ENCODE data around the gene CTNNB1.

CTNNB1 gene

GRCh38 chr3:41176596-41176995, 22.7 kb upstream of the CTNNB1 start:
- peaks cover 25% of the 10 kb centered on the region for H3K79me1 ChIP-seq (ENCODE audit: low read length)
- no peak overlapping the region for H3K14ac ChIP-seq (ENCODE audit: low read length)
- H3K27ac ChIP-seq (ENCODE audit: low read depth, low read length): peak overlapping the region; percentile 88
- peaks cover 2% of the 10 kb centered on the region for H3K79me2 ChIP-seq (ENCODE audit: control insufficient read depth, insufficient read depth, low read length, poor library complexity)
- no peak for DNase-seq
- H4K8ac ChIP-seq (ENCODE audit: low read depth, low read length): no peak overlapping the region
- H2BK120ac ChIP-seq (ENCODE audit: insufficient read depth, low read length, poor library complexity): no peak overlapping the region
- H3K23ac ChIP-seq (ENCODE audit: low read length): no peak overlapping the region
- H3K4me2 ChIP-seq (ENCODE audit: low read length): peak overlapping the region; percentile 29
- H2BK5ac ChIP-seq (ENCODE audit: low read depth, low read length, poor library complexity): peak overlapping the region; percentile 78
- no peak overlapping the region for H2AFZ ChIP-seq (ENCODE audit: insufficient read depth, low read length, poor library complexity)
- no peak overlapping the region for H2AK5ac ChIP-seq (ENCODE audit: low read length)
- H4K12ac ChIP-seq (ENCODE audit: low read depth, low read length): peak overlapping the region; percentile 32
- no peak overlapping the region for H3K4ac ChIP-seq (ENCODE audit: low read depth, low read length)
- H2BK12ac ChIP-seq (ENCODE audit: low read length): peak overlapping the region; percentile 42
- H3K36me3 ChIP-seq (ENCODE audit: control insufficient read depth in 1 of 2, insufficient read depth in 2 of 2, low read length in 2 of 2): no peaks in the 10 kb centered on the region
- H3K9ac ChIP-seq (ENCODE audit: low read length): no peak overlapping the region
- no CpG with 5 or more reads among the region's 3 CpGs for WGBS (ENCODE audit: extremely low coverage, insufficient coverage, insufficient read length)
- no peak overlapping the region for H3K4me3 ChIP-seq (ENCODE audit: low read depth, low read length)
- H3K9me3 ChIP-seq (ENCODE audit: insufficient read depth, low read depth, low read length): no peaks in the 10 kb centered on the region
- H3K4me1 ChIP-seq (ENCODE audit: control insufficient read depth in 1 of 2, insufficient read depth in 2 of 2, low read length in 2 of 2): peaks cover 21 to 37% of the 10 kb centered on the region in 2 experiments
- no peak overlapping the region for H3K18ac ChIP-seq (ENCODE audit: low read length)
- H4K91ac ChIP-seq (ENCODE audit: low read depth, low read length): peak overlapping the region; percentile 54
- H3K27me3 ChIP-seq (ENCODE audit: insufficient read depth, low read length): no peaks in the 10 kb centered on the region

DNA sequence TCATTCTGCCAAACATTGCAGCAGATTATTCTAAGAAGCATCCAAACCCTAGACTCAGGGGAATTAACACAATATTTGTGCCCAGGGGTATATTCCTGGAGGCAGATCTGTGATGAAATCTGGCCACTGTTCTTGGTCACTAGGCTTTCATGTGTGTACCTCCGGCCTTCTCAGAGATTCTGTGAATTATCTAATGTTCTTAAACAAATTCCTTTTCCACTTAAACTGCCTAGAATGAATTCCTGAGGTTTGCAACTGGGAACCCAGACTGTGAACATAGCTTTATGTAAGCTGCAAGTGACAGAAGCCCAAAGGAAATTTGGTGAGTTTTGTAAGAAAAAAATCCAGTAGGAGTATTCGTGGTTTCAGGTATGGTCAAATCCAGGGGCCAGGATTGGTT, 20.7 kb upstream of the CTNNB1 start:
- Histone ChIP-seq H3K36me3 (ENCODE audit: control insufficient read depth in 1 of 2, insufficient read depth in 2 of 2, low read length in 2 of 2) (no peaks in the 10 kb centered on the region), H2BK12ac (ENCODE audit: low read length) (peak overlapping the region; percentile 74), H3K9me3 (ENCODE audit: insufficient read depth, low read depth, low read length) (no peaks in the 10 kb centered on the region), H3K79me2 (ENCODE audit: control insufficient read depth, insufficient read depth, low read length, poor library complexity) (peaks cover 4% of the 10 kb centered on the region), H3K4ac (ENCODE audit: low read depth, low read length) (no peak overlapping the region), H2AFZ (ENCODE audit: insufficient read depth, low read length, poor library complexity) (no peak overlapping the region), H3K14ac (ENCODE audit: low read length) (no peak overlapping the region), H2BK120ac (ENCODE audit: insufficient read depth, low read length, poor library complexity) (no peak overlapping the region), H2BK5ac (ENCODE audit: low read depth, low read length, poor library complexity) (no peak overlapping the region), H3K4me3 (ENCODE audit: low read depth, low read length) (no peak overlapping the region), H3K79me1 (ENCODE audit: low read length) (peaks cover 34% of the 10 kb centered on the region), H4K8ac (ENCODE audit: low read depth, low read length) (no peak overlapping the region), H3K23ac (ENCODE audit: low read length) (no peak overlapping the region), H3K27me3 (ENCODE audit: insufficient read depth, low read length) (no peaks in the 10 kb centered on the region), H3K4me2 (ENCODE audit: low read length) (no peak overlapping the region), H3K4me1 (ENCODE audit: control insufficient read depth in 1 of 2, insufficient read depth in 2 of 2, low read length in 2 of 2) (peaks cover 33 to 46% of the 10 kb centered on the region in 2 experiments), H4K91ac (ENCODE audit: low read depth, low read length) (peak overlapping the region; percentile 28), H2AK5ac (ENCODE audit: low read length) (no peak overlapping the region), H4K12ac (ENCODE audit: low read depth, low read length) (no peak overlapping the region), H3K27ac (ENCODE audit: low read depth, low read length) (no peak overlapping the region), H3K9ac (ENCODE audit: low read length) (no peak overlapping the region), H3K18ac (ENCODE audit: low read length) (no peak overlapping the region)
- WGBS (ENCODE audit: extremely low coverage, insufficient coverage, insufficient read length): no CpG with 5 or more reads among the region's 2 CpGs
- DNase-seq: no peak

- Histone ChIP-seq H3K79me2 (ENCODE audit: control insufficient read depth, insufficient read depth, low read length, poor library complexity) (peaks cover 2% of the 10 kb centered on the region), H2AFZ (ENCODE audit: insufficient read depth, low read length, poor library complexity) (no peak overlapping the region), H2BK120ac (ENCODE audit: insufficient read depth, low read length, poor library complexity) (no peak overlapping the region), H2AK5ac (ENCODE audit: low read length) (no peak overlapping the region), H4K91ac (ENCODE audit: low read depth, low read length) (no peak overlapping the region), H3K9me3 (ENCODE audit: insufficient read depth, low read depth, low read length) (no peaks in the 10 kb centered on the region), H3K4me3 (ENCODE audit: low read depth, low read length) (no peak overlapping the region), H2BK12ac (ENCODE audit: low read length) (peak overlapping the region; percentile 63), H3K23ac (ENCODE audit: low read length) (no peak overlapping the region), H2BK5ac (ENCODE audit: low read depth, low read length, poor library complexity) (no peak overlapping the region), H3K14ac (ENCODE audit: low read length) (no peak overlapping the region), H3K79me1 (ENCODE audit: low read length) (peaks cover 29% of the 10 kb centered on the region), H3K36me3 (ENCODE audit: control insufficient read depth in 1 of 2, insufficient read depth in 2 of 2, low read length in 2 of 2) (no peaks in the 10 kb centered on the region), H3K18ac (ENCODE audit: low read length) (no peak overlapping the region), H3K4ac (ENCODE audit: low read depth, low read length) (no peak overlapping the region), H3K9ac (ENCODE audit: low read length) (no peak overlapping the region), H4K12ac (ENCODE audit: low read depth, low read length) (no peak overlapping the region), H3K4me2 (ENCODE audit: low read length) (no peak overlapping the region), H3K4me1 (ENCODE audit: control insufficient read depth in 1 of 2, insufficient read depth in 2 of 2, low read length in 2 of 2) (peaks cover 26 to 32% of the 10 kb centered on the region in 2 experiments), H4K8ac (ENCODE audit: low read depth, low read length) (no peak overlapping the region), H3K27ac (ENCODE audit: low read depth, low read length) (no peak overlapping the region), H3K27me3 (ENCODE audit: insufficient read depth, low read length) (no peaks in the 10 kb centered on the region)
- no CpG with 5 or more reads among the region's 2 CpGs for WGBS (ENCODE audit: extremely low coverage, insufficient coverage, insufficient read length)
- no peak for DNase-seq
These were observed 18.9 kb upstream of the CTNNB1 start for GRCh38 chr3:41180396-41180795.

DNA sequence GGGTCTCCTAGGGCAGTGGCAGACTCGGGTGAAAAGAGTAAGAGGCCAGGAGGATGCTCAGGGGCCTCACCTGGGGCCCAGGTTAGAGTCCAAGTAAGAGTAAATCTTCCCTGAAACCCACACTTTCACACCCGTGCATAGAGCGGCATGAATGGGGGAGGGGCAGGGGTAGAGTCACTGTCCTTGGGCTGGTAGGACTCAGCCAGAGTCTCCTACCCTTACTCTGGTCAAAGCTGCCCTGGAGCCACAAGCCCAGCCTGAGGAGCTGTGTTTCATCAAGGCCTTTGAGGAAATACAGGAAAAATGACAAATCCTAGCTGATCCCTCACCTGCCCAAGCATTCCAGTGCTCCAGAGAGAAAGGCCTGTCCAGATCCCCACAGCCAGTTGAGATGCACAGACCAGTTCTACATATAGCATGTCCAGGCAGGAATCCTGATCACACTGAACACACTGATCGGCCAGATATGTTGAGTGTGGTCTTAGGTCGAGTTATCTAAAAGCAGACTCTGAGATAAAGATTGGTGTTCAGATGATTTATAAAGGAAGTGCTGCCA, 16.7 kb upstream of the CTNNB1 start:
- Histone ChIP-seq H2AK5ac (ENCODE audit: low read length) (peak overlapping the region; percentile 93), H2BK120ac (ENCODE audit: insufficient read depth, low read length, poor library complexity) (peak overlapping the region; percentile 96), H3K79me1 (ENCODE audit: low read length) (peaks cover 15% of the 10 kb centered on the region), H4K8ac (ENCODE audit: low read depth, low read length) (peak overlapping the region; percentile 85), H3K79me2 (ENCODE audit: control insufficient read depth, insufficient read depth, low read length, poor library complexity) (peaks cover 2% of the 10 kb centered on the region), H2BK12ac (ENCODE audit: low read length) (peak overlapping the region; percentile 96), H3K18ac (ENCODE audit: low read length) (peak overlapping the region; percentile 89), H3K4me3 (ENCODE audit: low read depth, low read length) (no peak overlapping the region), H4K91ac (ENCODE audit: low read depth, low read length) (peak overlapping the region; percentile 94), H3K9me3 (ENCODE audit: insufficient read depth, low read depth, low read length) (no peaks in the 10 kb centered on the region), H3K4ac (ENCODE audit: low read depth, low read length) (peak overlapping the region; percentile 59), H4K12ac (ENCODE audit: low read depth, low read length) (no peak overlapping the region), H3K27ac (ENCODE audit: low read depth, low read length) (peak overlapping the region; percentile 75), H3K4me1 (ENCODE audit: control insufficient read depth in 1 of 2, insufficient read depth in 2 of 2, low read length in 2 of 2) (peaks cover 14 to 16% of the 10 kb centered on the region in 2 experiments), H3K14ac (ENCODE audit: low read length) (peak overlapping the region; percentile 92), H3K27me3 (ENCODE audit: insufficient read depth, low read length) (no peaks in the 10 kb centered on the region), H3K4me2 (ENCODE audit: low read length) (no peak overlapping the region), H2BK5ac (ENCODE audit: low read depth, low read length, poor library complexity) (peak overlapping the region; percentile 87), H3K23ac (ENCODE audit: low read length) (no peak overlapping the region), H3K9ac (ENCODE audit: low read length) (no peak overlapping the region), H3K36me3 (ENCODE audit: control insufficient read depth in 1 of 2, insufficient read depth in 2 of 2, low read length in 2 of 2) (no peaks in the 10 kb centered on the region), H2AFZ (ENCODE audit: insufficient read depth, low read length, poor library complexity) (no peak overlapping the region)
- WGBS (ENCODE audit: extremely low coverage, insufficient coverage, insufficient read length): no CpG with 5 or more reads among the region's 5 CpGs
- peak; percentile 27 to 37 for DNase-seq
